ENCODE results near the gene TENT5C. TPM values are rescaled to one million over a fixed set of nuclear protein-coding genes. Genes with fewer than 3 reads are reported as not detected.

TENT5C gene
- total and polyA plus RNA-seq, 9 of the 15 experiments (the other 6 are each of a cell fraction or from before 2014, with no cell fraction given): 1.8 to 7.7 (median 4.0) TPM

- TF ChIP-seq ZMIZ1 (IDR thresholded peaks at IDR 0.05; ENCODE audit: low read depth in 2 of 2, low read length in 2 of 2): 0 out of 4 replicates have a peak, but pooled peaks of 1 of the 2 experiments have one; percentile 16
- TF ChIP-seq GATA2 (CRISPR knock-in tag; IDR thresholded peaks at IDR 0.05): peak; percentile 74
- TF ChIP-seq TAL1 (IDR thresholded peaks at IDR 0.05): peak; percentile 91
- no peak for TF ChIP-seq ZBTB7A (IDR thresholded peaks at IDR 0.05; ENCODE audit: borderline replicate concordance, control insufficient read depth, low read depth, low read length)
- TF ChIP-seq ATF7 (IDR thresholded peaks at IDR 0.05): 0 out of 2 replicates have a peak, but pooled peaks have one; percentile 10
- TF ChIP-seq ARID1B (IDR thresholded peaks at IDR 0.05): peak; percentile 90
- peak; percentile 77 for TF ChIP-seq MTA2 (IDR thresholded peaks at IDR 0.05; ENCODE audit: low read depth)
- TF ChIP-seq CBX5 (IDR thresholded peaks at IDR 0.05; ENCODE audit: borderline replicate concordance, low read depth): no peak
- TF ChIP-seq ARID3A (IDR thresholded peaks at IDR 0.05; ENCODE audit: borderline replicate concordance, low read depth, low read length): no peak
- TF ChIP-seq ZNF644 (tag; IDR thresholded peaks at IDR 0.05; ENCODE audit: low read depth): no peak
Measured at GRCh38 chr1:117638141-117638540, 32.3 kb downstream of the TENT5C start (continued).

Data from K562 (cell line).